T1000 (cell line): ENCODE data around the gene CYB561D1.
A peak's percentile ranks its signal among the peaks of the same experiment; 100 is the strongest.

Experiments used
- DNase-seq: peaks from one replicate; lab custom pipeline; 2025; ENCODE audit warnings: mixed read lengths; lab: John Stamatoyannopoulos, UW

Gene CYB561D1

DNA sequence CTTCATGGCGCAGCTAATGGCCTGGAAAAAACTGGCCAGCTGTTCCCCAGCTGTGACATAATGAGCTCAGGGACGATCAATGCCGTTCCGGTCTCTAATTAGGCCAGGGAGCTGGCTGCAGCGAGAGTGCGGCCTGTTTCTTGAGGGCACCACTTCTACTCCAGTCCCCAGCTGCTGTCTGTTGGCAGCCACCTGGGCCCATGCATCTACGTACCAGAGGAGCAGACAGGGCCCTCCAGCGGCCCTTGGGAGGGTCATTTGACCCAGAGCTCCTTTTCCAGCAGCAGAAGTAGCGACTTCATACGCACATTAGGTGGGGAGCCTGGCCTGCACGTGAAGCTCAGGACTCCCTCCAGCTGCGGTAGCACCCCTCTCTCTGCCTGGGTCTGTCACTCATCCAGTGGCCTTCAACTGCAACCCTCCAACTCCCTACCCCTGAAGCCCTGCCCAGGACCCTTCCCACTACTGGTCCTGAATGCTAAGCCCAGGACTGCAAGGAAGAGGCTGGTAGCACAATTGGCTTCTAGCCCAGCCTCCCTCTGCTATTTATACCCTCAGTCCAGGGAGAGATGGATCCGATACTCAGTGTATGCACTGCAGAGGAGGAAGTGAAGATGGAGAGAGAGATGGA, 36.7 kb downstream of the CYB561D1 start:
- DNase-seq: no peak

DNA sequence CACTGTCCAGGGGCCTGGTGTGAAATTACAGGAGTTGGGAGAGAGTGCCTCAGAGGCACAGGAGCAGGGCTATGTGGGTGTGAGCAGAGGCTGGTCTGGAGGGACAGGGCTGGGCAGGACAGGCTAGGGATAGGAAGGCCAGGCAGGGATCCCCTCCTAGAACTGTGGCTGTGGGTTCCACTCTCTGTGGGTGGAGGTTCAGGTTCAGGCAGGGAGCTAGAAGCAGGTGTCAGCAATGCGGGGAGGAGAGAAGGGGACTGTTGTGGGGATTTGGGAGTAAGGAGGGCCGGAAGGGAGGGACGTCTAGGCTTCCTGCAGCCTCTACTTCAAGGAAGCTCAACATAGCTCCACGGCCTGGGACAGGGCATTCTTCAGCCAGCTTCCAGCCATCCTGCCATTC, 37.5 kb downstream of the CYB561D1 start:
- DNase-seq: no peak

DNA sequence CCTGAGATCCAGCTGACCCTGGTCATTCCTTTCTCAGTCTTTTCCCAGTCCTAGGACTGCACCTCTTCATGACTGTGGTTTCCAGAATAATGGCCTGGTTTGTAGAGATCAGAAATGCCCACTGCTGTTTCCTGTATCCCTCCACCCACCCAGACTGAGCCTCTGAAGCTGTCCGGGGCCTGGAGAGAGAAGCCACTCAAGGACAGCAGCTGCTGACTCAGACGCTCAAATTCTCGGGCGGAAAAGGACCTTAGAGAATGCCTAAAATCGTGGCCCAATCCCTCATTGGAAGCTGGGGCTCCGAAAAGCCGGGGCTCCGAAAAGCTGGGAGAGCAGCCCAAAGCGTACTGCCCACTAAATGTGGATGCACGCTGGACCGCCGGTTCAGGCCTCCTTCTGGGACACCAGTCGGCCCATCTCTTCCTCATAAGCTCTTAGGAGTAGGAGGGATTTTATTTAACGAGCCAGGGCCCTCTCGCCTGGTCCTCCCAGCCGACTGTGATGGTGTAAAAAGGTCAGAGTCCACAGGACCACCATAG, 38.0 kb downstream of the CYB561D1 start:
- DNase-seq: no peak

DNA sequence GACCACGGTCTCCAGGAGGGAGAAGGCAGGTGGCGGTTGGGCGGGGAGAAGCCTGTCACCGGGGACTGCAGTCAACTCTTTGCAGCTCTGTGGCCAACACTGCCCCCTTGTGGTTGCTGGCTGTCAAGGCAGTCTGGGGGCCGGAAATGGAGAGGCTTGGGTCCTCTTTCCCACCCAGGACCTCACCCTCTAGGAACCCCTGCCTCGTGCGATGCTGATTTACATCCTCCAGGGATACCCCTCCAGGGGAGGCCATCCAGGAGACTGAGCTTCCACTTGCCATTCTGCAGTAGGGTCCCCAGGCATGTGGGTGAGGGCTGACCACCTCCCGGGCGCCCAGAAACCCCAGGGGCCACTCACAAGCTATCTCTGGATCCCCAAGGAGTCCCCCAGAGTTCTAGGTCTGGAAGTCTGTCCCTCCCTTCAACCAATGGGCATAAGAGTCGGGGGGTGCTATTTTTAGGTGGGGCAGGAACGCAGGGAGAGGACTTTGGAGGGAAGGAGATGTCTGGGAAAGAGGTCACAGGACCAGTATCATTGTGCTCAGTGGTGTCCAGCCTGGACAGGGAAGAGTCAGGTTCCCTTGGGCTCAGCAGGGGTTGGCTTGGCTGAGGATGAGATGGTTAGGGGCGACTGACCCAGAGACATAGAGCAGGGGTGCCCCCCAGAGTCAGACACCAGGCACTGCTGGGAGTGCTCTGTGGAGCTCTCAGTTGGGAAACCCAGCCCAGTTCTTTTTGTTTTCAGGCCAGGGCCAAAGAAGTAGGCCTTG, 38.7 kb downstream of the CYB561D1 start:
- DNase-seq: peak; percentile 63

DNA sequence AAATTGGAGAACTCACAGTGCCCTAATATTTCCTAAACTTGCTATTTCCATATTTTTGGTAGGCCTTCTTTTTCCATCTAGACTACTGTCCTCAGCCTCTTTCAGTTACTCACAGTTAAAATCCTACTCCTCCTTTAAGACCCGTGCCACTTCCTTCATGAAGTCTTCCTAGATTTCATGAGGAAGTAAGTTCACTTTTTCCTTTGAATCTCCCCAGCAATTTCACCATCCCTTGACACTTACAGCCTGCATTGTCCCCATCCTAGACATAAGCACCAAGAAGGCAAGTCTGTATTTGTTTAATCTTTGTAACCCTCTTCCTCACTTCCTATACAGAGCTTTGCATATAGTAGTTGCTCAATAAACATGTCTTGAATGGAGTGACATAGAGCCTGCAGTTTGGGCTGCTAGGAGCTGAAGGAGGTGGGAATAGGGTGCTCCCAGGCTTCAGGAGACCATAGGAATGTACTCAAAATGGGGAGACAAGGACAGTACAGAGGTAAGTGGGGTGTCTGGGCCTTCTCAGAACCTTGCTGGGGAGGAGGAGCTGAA, 40.5 kb downstream of the CYB561D1 start:
- DNase-seq: no peak

DNA sequence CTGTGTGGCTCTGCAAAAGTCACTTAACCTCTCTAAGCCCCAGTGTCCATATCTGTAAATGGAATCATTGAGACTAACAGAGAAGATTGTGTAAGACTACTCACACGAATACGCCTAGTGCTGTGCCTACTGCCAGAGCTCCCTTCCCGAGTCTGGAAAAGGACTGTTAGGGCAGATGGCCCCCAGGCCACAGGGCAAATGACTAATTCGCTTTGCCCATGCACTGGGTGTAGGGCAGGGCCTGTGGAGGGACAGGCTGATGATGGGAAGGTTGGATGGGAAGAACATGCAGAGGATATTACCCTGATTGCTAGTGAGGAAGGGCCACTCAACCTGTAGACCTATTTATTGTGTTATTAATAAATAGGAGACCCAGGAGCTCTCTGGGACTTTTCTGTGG, 41.6 kb downstream of the CYB561D1 start:
- DNase-seq: no peak

DNA sequence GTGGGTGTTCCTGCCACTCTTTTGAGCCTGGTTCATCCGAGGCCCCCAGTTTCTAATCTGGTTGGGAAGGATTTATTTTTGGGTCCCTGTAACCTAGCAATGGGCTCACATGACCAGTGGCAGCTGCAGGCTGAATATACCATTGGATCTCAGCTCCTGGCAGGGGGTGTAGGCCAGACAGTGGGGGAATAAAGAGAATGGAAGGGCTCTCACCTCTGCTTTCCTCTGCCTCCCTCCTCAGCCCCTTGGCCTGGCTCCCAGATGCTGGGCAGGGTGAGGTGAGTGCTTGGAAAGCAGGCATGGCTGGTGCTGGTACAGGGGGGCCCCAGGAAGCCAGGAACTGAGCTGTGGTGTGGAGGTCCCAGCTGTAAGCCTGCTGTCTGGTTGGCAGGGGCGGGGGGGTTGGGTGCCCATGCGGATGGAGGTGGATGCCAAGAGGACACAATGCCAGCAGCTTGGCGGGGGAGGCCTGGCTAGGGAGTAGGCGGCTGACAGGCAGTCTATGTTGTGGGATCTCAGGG, 42.1 kb downstream of the CYB561D1 start:
- DNase-seq: no peak

DNA sequence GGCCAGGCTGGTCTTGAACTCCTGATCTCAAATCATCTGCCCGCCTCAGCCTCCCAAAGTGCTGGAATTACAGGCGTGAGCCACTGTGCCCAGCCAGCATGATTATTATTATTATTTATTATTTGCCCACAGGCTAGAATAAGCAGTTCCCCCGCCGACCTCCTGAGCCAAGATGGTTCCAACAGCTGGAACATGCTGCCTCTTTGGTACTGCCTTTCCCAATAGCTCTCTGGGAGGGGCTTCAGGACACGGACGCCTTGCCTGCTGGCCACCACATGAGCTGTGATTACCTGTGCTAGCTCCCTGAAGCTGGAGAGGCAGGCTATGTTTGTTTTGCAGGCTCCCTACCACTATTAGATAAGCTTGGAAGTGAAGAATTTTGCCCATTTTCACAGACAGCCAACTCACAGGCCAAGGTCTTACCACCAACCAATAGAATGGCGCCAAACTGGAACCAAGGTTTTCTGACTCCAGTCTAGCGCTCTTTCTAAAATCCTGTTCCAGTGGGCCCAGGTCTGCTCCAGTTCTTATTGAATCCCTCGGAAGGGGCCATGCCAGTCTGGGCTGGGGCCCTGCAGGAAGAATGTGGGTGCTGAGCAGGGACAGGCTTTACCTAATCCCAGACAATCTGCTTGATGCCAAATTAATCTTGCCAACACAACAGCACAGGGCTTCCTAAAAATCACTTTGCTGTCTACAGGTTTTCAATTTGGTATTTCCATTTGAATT, 43.7 kb downstream of the CYB561D1 start:
- no peak for DNase-seq

DNA sequence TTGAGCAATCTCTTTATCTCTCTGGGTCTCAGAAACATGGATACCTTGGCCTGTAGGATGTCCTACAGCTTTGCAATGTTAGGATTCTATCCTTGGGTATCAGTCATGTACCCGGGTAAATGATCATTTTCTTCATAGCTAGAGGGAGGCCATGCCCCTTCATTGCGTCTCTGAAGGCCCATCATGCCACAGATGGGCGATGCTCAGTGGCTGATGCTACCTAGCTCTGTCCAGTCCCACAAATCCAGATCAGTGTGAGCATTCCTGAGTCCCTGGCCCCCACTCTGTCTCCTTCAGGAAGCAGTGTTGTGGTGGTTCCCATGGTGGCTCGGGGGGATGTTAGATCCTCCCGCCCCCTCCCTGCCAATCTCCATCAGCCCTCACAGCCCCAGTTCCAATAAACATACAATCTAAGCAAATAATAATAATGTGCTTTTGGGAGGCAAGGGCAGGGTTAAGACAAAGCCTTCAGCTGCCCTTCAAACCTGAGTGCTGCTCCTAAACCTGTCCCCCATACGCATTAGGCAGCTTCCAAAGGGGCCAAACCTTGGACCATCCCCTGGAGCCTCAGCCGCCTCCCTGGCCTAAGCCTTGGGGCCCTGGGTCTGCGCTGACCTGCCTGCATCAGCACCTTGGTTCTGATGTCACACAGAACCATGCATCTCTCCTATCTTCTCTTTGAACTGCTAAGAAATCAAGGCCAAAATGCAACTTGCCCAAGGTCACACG, 45.1 kb downstream of the CYB561D1 start:
- no peak for DNase-seq

DNA sequence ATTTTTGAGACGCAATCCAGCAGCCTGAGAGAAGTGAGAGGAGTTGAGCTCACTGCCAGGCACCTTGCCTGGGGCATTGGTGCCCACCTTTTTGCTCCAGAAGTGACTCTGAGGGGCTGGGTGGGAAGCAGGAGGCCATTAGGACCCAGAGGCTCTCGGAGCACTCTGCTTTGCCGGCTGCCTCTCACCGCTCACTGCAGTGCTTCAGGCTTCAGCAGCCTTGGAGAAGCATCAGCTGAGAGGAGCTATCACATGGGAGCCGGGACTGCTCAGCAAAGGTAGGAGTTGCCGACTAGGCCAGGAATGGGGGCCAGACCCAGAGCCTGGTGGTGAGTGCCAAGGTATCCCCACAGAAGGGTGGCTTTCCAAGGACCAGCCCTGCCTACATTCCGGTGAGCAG, 45.8 kb downstream of the CYB561D1 start, which contains the start of gene GPR61:
Gene GPR61 (plus strand): TSS at position 197 of the 400 bp plus-strand sequence. CDS start 3,151 bp downstream, outside the sequence.
- no peak for DNase-seq

DNA sequence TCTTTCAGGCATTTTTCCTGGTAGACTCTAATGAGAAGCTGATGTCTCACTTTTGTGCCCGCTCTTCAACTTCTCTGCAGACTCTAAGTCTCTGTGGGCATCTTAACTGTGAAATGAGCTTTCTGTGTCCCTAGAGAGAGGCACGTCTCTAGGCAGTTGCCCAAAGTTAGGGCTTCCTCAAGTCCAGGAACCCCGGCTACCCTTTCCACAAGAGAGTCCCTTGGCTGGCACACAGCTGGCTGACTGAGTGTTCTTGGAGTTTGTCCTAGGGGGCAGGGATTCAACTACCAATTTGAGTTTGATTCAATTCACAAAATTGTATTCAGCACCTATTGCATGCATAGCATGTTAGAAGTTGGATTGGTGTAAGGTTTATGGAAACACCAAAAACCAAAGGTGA, 47.2 kb downstream of the CYB561D1 start:
- no peak for DNase-seq

DNA sequence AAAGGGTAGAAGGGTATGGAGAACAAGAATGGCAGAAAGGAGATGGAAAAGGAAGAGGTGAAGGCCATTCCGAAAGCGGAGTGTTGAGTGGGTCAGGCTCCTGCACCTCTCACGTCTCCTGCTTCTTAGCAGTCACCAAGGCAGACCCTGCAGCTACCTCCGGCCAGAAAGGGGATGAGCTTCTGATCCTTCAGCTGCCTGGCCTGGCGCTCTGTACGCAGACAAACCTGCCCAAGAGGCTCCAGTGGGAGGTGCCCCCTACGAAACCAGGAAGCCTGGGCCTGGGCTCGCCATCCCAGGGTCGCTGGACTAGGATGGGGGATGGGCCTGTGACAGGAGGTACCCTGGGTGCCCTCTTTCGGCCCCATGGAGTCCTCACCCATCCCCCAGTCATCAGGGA, 48.8 kb downstream of the CYB561D1 start:
- no peak for DNase-seq

DNA sequence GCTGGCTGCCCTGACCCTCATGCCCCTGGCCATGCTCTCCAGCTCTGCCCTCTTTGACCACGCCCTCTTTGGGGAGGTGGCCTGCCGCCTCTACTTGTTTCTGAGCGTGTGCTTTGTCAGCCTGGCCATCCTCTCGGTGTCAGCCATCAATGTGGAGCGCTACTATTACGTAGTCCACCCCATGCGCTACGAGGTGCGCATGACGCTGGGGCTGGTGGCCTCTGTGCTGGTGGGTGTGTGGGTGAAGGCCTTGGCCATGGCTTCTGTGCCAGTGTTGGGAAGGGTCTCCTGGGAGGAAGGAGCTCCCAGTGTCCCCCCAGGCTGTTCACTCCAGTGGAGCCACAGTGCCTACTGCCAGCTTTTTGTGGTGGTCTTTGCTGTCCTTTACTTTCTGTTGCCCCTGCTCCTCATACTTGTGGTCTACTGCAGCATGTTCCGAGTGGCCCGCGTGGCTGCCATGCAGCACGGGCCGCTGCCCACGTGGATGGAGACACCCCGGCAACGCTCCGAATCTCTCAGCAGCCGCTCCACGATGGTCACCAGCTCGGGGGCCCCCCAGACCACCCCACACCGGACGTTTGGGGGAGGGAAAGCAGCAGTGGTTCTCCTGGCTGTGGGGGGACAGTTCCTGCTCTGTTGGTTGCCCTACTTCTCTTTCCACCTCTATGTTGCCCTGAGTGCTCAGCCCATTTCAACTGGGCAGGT, 49.5 kb downstream of the CYB561D1 start:
- no peak for DNase-seq

DNA sequence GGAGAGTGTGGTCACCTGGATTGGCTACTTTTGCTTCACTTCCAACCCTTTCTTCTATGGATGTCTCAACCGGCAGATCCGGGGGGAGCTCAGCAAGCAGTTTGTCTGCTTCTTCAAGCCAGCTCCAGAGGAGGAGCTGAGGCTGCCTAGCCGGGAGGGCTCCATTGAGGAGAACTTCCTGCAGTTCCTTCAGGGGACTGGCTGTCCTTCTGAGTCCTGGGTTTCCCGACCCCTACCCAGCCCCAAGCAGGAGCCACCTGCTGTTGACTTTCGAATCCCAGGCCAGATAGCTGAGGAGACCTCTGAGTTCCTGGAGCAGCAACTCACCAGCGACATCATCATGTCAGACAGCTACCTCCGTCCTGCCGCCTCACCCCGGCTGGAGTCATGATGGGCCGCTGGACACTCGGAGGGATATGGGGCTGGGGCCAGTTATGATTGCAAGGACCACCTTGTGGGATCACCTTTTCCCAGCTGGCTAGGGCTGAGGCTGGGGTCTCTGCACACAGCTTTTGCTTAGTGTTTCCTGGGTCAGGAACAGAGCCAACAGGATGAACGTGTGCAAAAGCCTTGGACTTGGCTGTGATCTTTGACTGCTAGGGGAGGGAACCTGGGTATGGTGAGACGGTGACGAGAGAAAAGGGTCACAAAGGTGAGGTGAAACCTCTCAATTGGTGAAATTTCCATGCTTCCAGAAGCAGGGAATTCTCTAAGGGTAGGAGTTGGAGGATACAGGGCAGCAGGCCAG, 50.3 kb downstream of the CYB561D1 start:
- no peak for DNase-seq

DNA sequence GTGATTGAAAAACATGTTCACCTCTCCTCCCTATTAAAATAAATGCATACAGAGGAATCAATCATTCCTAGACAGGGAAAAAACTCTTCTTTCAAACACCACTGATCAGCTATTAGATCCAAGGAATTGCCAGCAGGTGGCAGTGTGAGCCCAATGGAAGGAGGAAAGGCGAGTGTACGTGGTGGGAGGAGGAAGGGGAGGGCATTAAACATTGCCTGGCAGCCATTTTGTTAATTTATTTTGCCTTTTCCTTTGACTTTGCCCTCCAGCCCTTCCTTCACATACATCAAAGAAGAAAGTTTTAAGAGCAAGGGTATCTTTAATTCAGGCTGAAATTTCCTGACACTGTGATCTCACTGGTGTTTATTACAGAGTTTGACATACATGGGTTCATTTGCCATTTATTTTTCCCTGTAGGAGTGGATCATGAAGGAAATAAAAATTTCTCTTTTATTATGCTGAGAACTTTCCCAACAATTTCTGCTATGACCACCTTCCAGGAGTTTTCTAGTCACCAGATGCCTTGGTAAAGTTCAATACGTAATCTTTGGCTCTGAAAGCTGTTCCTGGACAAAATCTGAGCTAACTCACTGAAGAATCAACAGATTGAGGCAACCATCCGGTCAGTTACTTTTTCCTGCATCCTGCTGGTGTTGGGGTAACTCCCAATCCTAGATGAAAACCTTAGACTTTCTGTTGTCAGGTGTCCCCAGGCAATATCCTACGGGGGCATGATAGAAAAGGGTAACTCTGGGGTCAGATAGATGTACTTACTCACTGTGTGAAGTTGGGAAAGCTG, 52.6 kb downstream of the CYB561D1 start:
- DNase-seq: peak; percentile 76

DNA sequence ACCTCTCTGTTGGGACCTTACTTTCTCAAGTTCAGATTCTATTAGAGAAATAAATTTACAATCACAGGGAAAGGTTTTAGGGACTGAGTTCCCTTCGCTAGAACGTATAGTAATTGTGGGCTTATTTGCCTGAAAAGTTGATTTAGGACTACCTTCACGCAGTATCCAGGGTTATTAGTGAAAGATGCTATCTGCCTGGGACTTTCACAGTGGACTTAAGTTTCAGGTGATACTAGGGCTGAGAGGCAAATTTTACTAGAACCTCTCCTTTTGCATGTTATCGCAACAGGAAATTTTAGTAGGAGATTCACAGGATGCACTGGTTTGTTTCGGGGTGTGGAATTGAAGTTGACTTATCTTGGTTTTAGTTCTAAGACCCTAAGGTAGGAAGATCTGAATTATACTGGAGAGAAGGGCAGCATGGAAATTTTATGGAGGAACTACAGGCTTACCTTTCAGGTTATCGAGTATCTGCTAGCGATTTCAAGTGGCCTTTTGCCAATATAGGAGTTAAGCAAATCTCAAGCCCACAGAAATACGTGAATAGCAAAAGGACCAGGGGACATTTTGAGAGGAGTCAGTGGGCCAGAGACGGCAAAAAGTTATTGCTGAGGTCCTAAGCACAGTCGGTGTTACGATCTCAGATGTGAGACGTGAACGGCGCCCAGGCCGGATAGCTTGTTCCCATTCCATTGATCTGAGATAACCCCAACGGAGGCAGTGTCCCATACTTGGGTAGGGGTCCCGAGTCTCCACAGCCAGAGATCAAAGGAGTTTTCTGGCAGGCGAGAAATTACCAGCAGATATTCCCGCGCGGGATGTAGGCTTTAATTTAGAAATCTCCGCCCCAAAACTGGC, 53.8 kb downstream of the CYB561D1 start:
- DNase-seq: no peak

DNA sequence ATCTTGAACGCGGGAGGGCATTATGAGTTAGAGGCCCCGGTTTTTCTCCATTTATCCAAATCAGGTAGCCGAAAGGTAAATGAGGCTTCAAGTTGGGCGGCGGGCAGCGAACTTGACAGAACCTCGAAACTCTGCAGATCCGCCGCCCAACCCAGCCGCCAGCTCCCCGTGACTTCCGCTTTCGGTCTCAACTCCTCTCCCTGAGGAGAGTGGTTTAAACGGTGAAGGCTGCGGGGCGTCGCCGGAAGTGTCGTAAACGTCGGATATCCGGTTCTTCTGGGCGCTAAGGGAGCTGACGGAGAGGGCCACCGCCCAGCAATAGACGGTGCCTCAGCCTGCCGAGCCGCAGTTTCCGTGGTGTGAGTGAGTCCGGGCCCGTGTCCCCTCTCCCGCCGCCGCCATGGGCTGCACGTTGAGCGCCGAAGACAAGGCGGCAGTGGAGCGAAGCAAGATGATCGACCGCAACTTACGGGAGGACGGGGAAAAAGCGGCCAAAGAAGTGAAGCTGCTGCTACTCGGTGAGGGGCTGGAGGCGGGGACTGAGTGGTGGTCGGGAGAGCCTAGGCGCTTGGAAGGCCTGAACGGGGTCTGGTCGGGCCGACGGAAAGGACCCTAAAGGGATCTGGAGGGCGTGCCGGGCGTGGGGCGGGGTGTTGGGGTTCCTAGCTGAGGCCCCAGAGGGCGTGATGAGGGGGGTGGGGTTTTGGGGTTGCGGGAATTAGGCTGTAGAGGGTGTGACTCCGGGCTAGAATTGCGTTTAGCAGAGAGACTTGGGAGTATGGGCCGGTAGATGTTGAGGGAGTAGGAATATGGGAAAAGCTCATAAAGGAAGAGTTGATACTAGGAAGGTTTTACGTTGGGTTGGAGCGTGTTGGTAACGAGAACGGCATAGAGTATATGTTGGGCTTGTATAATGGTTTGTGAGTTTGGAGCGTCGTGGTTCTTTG, 54.7 kb downstream of the CYB561D1 start, which contains the start of gene GNAI3:
Gene GNAI3 (plus strand): TSS at position 295 of the 947 bp plus-strand sequence. CDS start 106 bp downstream, at position 401.
- peak; percentile 85 for DNase-seq
